ENCODE measurements around the gene PRIMA1.

Gene PRIMA1

DNA sequence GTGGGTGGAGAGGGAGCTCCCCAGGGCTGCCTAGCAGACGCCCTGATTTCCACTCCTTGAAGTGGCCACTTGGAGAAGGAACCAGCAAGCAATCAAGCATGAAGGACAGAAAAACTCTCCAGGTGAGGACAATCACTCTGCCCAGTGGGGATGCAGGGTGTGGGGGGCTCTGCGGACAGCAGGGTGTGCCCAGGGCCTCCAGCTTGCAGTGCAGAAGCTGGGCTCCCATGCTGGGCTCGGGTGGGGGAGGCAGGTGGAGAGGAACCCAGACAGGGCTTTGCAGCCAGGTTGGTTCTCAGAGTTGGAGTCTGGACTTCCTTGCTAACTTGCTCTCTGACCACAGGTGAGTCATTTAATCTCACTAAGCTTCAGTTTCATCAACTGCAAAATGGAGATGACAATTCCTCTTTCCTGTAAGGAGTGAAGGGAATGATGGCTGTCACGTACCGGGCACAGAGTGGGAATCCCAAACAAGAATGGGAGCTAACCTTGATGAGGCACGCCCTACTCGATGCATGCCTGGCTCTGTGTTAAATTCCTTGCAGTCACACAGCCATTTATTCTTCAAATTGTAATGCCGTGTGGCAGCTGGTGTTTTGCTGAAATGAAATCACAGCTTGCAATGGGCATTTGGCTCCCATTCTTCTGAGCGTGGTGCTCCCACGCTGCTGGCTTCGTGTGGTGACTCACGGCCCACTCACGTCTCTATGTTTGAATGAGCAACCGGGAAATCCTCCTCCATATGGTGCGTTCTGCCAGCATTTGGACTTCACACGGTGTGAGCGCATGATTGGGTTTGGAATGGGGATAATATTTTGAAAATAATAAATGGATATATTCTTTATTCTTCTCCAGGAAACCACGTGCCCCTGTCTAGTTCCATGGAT lies 75.2 kb downstream of the PRIMA1 start:
- no peak overlapping the region for H3K4me3 ChIP-seq (ENCODE audit: low read depth, low read length)
- in situ Hi-C loops (cut with HindIII; ENCODE audit: low sequenced_read_pairs): no loop called here
- no peak for DNase-seq (ENCODE audit: low read depth)
- TF ChIP-seq, protein P1, sequence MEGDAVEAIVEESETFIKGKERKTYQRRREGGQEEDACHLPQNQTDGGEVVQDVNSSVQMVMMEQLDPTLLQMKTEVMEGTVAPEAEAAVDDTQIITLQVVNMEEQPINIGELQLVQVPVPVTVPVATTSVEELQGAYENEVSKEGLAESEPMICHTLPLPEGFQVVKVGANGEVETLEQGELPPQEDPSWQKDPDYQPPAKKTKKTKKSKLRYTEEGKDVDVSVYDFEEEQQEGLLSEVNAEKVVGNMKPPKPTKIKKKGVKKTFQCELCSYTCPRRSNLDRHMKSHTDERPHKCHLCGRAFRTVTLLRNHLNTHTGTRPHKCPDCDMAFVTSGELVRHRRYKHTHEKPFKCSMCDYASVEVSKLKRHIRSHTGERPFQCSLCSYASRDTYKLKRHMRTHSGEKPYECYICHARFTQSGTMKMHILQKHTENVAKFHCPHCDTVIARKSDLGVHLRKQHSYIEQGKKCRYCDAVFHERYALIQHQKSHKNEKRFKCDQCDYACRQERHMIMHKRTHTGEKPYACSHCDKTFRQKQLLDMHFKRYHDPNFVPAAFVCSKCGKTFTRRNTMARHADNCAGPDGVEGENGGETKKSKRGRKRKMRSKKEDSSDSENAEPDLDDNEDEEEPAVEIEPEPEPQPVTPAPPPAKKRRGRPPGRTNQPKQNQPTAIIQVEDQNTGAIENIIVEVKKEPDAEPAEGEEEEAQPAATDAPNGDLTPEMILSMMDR (IDR thresholded peaks at IDR 0.05; ENCODE audit: low read depth, low read length, missing control alignments): no peak

DNA sequence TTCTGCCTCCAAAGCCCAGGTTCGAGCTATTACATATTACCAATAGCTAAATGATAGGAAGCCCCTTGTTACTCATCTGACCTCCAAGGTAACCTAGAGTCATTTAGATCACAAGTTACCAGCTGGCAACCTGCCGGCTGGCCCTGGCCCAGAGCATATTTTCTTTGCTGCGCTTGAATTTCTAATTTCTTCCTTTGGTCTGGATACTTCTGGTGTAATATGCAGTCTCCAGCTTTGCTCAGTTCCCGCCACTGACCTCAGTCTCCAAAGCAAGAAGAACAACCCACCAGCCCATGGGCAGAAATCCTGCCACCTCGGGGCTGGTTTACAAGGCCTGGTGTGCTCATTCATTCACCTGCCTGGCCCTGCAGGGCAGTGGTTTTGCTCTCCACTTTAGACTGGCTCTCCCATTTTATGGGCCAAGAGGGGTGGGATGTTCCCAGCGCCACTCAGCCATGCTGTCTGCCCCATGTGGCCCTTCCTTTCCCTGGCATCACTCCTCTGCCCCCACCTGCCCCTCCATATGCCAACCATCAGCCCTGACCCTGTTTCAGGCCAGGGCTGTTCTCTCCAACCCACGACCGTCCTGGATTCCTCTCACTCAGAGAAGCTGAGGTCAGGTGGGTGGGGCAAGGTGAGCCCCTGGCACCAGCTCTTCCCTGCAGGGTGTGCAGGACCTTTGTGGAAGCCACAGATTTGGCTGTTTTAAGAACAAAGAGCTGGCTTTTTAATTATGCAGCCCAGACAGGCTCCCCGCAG lies 76.0 kb downstream of the PRIMA1 start:
- in situ Hi-C loops (cut with HindIII; ENCODE audit: low sequenced_read_pairs): no loop called here
- TF ChIP-seq, protein P1 (IDR thresholded peaks at IDR 0.05; ENCODE audit: low read depth, low read length, missing control alignments): no peak
- DNase-seq (ENCODE audit: low read depth): no peak
- no peak overlapping the region for H3K4me3 ChIP-seq (ENCODE audit: low read depth, low read length)

DNA sequence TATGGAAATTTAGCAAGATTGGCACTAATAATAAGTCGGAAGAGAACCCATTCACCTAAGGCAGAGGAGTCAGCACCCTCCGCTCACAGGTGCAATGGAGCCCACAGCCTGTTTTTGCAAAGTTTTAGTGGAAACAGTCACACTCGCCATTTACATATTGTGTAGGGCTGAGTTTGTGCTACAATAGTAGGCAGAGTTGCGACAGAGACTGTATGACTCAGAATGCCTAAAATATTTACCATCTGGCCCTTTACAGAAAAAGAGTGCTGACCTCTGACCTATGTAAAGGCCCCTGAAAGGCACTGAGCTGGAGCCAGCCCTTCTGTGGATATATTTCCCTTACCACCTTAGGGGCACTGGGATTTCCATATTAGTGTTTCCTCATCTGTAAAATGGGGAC lies 79.0 kb downstream of the PRIMA1 start:
- in situ Hi-C loops (cut with HindIII; ENCODE audit: low sequenced_read_pairs): loop anchor here (5.0 kb wide), 1 partner anchor 83 kb away; no protein-coding TSS in a partner anchor

DNA sequence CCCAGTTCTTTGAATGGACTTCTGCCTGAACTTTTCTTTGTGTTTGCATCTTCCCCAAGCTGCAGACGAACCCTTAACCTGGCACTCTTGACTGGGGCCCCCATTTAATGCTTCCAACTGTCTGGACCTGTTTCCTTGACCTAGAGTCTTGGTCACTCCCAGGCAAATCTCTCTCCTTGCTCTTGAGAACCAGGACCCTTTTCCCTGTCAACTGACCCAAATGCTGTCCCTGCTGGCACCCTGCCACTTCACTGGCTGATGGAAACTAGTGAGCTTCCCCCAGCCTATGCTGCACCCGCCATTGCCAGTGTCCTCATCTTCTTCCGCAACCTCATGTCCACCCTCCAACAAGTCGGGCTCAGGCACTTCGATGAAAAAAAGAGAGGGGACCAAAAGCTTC lies 79.5 kb downstream of the PRIMA1 start:
- no peak overlapping the region for H3K4me3 ChIP-seq (ENCODE audit: low read depth, low read length)
- in situ Hi-C loops (cut with HindIII; ENCODE audit: low sequenced_read_pairs): loop anchor here (5.0 kb wide), 1 partner anchor 84 kb away; no protein-coding TSS in a partner anchor
- TF ChIP-seq, protein P1 (IDR thresholded peaks at IDR 0.05; ENCODE audit: low read depth, low read length, missing control alignments): no peak
- DNase-seq (ENCODE audit: low read depth): no peak

More for the DNA sequence above, 79.0 kb downstream of the PRIMA1 start:
- no peak overlapping the region for H3K4me3 ChIP-seq (ENCODE audit: low read depth, low read length)
- DNase-seq (ENCODE audit: low read depth): no peak
- TF ChIP-seq, protein P1 (IDR thresholded peaks at IDR 0.05; ENCODE audit: low read depth, low read length, missing control alignments): no peak

DNA sequence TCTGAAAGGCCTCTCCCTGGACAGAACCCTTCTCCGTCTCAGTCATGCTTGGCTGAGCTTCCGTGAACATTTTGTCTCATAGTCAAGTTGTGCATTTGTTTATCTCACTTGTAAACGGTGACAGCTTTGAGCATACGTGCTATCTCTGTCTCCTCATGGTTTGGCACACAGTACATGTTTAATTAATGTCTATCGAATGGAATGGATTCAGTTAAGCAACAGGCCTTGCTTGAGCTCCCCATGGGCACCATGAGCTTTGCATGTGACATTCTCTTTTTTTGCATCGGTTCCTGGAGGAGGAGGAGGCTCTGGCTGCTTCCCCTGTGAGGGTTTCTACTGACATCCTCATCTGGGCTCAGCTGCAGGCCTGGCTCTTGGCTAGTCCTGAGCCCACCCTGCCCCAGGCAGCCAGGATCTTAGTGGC lies 80.0 kb downstream of the PRIMA1 start:
- TF ChIP-seq, protein P1 (IDR thresholded peaks at IDR 0.05; ENCODE audit: low read depth, low read length, missing control alignments): no peak
- H3K4me3 ChIP-seq (ENCODE audit: low read depth, low read length): no peak overlapping the region
- no peak for DNase-seq (ENCODE audit: low read depth)
- in situ Hi-C loops (cut with HindIII; ENCODE audit: low sequenced_read_pairs): loop anchor here (5.0 kb wide), 1 partner anchor 84 kb away; no protein-coding TSS in a partner anchor

DNA sequence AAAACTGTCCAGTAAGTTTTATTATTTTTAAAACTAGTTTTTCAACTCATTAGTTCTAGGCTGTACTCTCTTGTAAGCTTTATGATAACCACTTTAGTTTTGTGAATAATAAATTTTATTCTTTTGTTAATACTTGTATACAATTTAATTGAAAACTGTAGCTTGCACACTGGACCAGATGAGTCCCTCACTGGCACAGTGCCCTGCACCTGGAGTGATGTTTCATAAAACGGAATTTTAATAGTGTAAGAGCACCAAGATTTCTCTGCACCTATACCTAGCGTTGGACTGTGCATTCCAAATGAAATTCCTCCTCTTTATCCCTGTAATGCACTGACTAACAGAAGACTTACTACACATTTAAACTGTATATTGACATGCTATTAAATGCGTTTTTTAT lies 80.8 kb downstream of the PRIMA1 start:
- in situ Hi-C loops (cut with HindIII; ENCODE audit: low sequenced_read_pairs): loop anchor here (5.0 kb wide), 1 partner anchor 85 kb away; no protein-coding TSS in a partner anchor
- DNase-seq (ENCODE audit: low read depth): no peak
- TF ChIP-seq, protein P1 (IDR thresholded peaks at IDR 0.05; ENCODE audit: low read depth, low read length, missing control alignments): no peak
- no peak overlapping the region for H3K4me3 ChIP-seq (ENCODE audit: low read depth, low read length)

Data from astrocyte of the cerebellum (primary cell).